Astrocyte (in vitro differentiated cells and primary cell): ENCODE measurements around the gene ZDHHC14.

ENCODE experiments used
- CTCF ChIP-seq: IDR thresholded peaks from 2 replicates; pipeline ENCODE4 v1.5.1; 2011; ENCODE audit warnings: low read depth, mild to moderate bottlenecking, inconsistent platforms, low read length, moderate library complexity; ENCODE audit not compliant: insufficient read depth
- EZH2 ChIP-seq: IDR thresholded peaks from 2 replicates; pipeline ENCODE4 v1.6.1; 2012; ENCODE audit warnings: mild to moderate bottlenecking, low read length, inconsistent platforms; ENCODE audit not compliant: insufficient read depth

DNA sequence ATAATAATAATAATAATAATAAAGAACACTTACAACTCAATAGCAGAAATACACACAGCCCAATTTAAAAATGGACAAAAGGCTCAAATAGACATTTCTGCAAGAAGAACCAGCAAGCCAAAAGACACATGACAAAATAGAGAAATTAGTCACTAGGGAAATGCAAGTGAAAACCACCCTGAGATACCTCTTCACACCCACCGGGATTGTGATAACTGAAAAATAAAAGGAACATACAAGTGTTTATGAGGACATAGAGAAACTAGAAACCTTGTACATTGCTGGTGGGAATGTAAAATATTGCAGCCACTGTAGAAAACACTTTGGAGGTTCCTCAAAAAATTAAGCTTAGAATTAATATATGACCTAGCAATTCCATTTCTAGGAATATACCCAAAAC lies 59.2 kb downstream of the ZDHHC14 start:
- no peak for TF ChIP-seq CTCF
- no peak for TF ChIP-seq EZH2
